ENCODE results near the gene CREB5. TPM values are rescaled to one million over a fixed set of nuclear protein-coding genes. Genes with fewer than 3 reads are reported as not detected.

The CREB5 gene
- total RNA-seq, 4 donors from 2014 or later: 16.8 to 22.4 (median 20.9) TPM

DNA sequence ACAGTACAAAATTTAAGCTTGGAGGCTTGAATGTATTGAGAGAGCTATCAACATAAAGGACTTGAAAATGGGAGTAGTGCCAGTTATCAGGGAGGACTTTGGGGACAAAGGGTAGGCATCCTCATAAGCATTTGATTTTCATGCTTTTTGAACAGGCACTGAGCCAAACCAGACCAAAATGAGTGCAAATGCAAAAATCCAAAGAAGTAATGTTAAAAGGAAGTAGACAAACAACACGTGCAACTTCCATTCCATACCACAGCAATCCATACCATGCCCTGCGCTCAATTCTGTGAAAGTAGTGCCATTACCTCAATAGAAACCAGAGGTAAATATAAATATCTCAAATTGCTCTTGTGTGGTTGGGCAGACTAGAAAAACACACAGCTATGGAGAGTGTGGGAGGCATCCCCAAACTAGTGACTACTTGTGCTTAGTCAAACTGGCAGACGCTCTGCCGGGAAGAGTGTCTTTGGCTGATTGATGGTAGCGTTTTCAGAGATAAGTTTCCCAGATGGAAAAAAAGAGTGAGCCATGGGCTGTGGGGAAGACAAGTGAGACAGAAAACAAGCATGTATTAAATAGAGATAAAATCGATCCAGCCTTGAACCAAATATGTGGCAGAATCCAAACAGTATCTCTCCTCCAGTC lies 161.5 kb downstream of the CREB5 start:
- no peak for DNase-seq (ENCODE audit: low spot score in 2 of 2)

DNA sequence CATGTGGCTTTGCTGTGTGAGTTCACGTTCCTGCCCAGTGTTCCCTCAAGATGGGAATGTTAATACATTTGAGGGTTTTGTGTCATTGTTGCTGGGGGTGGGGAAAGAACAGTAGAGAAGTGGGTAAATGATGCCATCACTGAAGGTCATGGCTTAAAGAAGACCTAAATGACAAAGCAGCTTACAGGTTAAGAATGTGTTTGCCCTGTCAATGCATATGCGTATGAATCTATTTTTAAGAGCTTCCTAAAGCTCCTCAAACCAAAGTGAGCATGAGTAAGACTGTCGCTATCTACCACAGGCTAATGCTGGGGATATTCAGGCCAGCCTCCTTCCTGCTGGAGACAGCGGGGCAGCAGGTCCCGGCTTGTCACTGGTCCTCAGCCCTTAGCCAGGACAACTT lies 162.9 kb downstream of the CREB5 start:
- no peaks in the 10 kb centered on the region for H3K9me3 ChIP-seq
- H3K36me3 ChIP-seq: no peaks in the 10 kb centered on the region
- WGBS, 2 donors: 90 to 92% methylated on average over 5 of the region's 5 CpGs
- H3K4me3 ChIP-seq: no peak overlapping the region
- no peak overlapping the region for H3K27ac ChIP-seq
- H3K4me1 ChIP-seq: peaks cover 0 to 20% (median 9%) of the 10 kb centered on the region in 4 donors
- no peak for TF ChIP-seq POLR2A (IDR thresholded peaks at IDR 0.05)
- no peak for TF ChIP-seq EP300 (IDR thresholded peaks at IDR 0.05)
- TF ChIP-seq, protein P1, sequence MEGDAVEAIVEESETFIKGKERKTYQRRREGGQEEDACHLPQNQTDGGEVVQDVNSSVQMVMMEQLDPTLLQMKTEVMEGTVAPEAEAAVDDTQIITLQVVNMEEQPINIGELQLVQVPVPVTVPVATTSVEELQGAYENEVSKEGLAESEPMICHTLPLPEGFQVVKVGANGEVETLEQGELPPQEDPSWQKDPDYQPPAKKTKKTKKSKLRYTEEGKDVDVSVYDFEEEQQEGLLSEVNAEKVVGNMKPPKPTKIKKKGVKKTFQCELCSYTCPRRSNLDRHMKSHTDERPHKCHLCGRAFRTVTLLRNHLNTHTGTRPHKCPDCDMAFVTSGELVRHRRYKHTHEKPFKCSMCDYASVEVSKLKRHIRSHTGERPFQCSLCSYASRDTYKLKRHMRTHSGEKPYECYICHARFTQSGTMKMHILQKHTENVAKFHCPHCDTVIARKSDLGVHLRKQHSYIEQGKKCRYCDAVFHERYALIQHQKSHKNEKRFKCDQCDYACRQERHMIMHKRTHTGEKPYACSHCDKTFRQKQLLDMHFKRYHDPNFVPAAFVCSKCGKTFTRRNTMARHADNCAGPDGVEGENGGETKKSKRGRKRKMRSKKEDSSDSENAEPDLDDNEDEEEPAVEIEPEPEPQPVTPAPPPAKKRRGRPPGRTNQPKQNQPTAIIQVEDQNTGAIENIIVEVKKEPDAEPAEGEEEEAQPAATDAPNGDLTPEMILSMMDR (IDR thresholded peaks at IDR 0.05): no peak
- H3K27me3 ChIP-seq: no peaks in the 10 kb centered on the region
- DNase-seq (ENCODE audit: low spot score in 2 of 2): no peak

More for the DNA sequence above, 161.5 kb downstream of the CREB5 start:
- peaks cover 0 to 20% (median 9%) of the 10 kb centered on the region in 4 donors for H3K4me1 ChIP-seq
- WGBS, 2 donors: 57 to 60% methylated on average over 6 of the region's 6 CpGs
- TF ChIP-seq, protein P1 (IDR thresholded peaks at IDR 0.05): no peak
- TF ChIP-seq POLR2A (IDR thresholded peaks at IDR 0.05) (no peak), EP300 (IDR thresholded peaks at IDR 0.05) (no peak)
- H3K4me3 ChIP-seq: no peak overlapping the region
- no peak overlapping the region for H3K27ac ChIP-seq
- H3K36me3 ChIP-seq: no peaks in the 10 kb centered on the region
- no peaks in the 10 kb centered on the region for H3K27me3 ChIP-seq
- no peaks in the 10 kb centered on the region for H3K9me3 ChIP-seq

DNA sequence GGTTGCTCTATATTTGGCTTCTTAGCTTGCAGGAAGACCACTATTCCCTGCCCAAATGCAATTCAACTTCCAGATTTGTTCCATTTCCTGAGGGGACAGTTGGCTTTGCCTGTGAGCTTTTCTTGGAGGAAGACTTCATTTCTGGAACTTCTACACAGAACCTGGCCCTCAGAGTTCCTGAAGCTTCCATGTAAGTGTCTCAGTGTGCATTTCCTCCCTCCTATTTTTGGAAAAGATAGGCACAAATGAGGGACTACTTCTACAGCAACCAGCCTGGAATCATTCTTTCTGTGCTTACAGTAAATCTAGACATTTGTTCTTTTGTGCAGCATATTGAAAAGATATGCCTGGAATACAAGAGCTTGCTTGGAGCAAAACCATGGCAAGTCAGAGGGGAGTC lies 164.3 kb downstream of the CREB5 start:
- Histone ChIP-seq H3K4me3 (no peak overlapping the region), H3K9me3 (no peaks in the 10 kb centered on the region), H3K27me3 (no peaks in the 10 kb centered on the region), H3K4me1 (peaks cover 0 to 20% (median 9%) of the 10 kb centered on the region in 4 donors), H3K36me3 (no peaks in the 10 kb centered on the region), H3K27ac (no peak overlapping the region)
- TF ChIP-seq, protein P1 (IDR thresholded peaks at IDR 0.05): no peak
- TF ChIP-seq POLR2A (IDR thresholded peaks at IDR 0.05): no peak
- TF ChIP-seq EP300 (IDR thresholded peaks at IDR 0.05): no peak
- no peak for DNase-seq (ENCODE audit: low spot score in 2 of 2)

DNA sequence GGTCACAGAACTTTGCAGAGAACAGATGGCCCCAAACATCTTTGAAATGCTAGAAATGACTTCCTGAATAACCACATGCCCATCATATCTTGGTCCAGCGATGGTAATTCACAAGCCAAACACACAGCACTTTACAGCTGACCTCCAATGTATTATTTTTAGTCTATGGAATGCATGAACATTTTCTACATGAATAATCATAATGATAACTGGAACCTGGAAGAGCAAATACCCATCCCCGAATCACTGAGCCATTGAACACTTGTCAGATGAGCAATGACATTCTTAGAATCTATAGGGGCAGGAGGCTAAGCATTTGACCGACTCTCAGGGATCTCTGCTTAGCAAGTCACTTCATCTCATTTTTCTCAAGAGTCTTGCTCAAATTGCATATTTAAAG lies 167.3 kb downstream of the CREB5 start:
- Histone ChIP-seq H3K4me1 (no peaks in the 10 kb centered on the region), H3K36me3 (no peaks in the 10 kb centered on the region)
- WGBS, 2 donors: 71 to 85% methylated on average over 3 of the region's 3 CpGs

DNA sequence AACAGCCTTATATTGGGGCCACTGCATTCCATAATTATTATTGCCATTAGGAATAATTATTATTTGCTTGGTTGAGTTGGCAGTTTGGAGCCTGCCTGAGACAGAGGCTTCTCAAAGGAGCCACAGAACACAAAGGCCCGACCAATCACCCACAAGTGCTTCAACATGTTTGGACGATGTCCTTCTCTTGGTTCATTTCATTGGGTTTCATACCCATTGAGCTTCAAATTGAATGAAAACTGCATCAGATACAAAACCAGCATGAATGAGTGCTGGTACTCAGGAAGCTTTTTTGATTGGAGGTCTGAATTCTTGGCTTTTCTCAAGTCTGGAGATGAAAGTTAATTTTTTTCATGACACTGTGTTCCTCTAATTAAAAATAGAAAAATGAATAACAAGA lies 168.3 kb downstream of the CREB5 start:
- no peak overlapping the region for H3K27ac ChIP-seq
- no peak for DNase-seq (ENCODE audit: low spot score in 2 of 2)
- TF ChIP-seq EP300 (IDR thresholded peaks at IDR 0.05): no peak
- H3K4me3 ChIP-seq: no peak overlapping the region
- no peaks in the 10 kb centered on the region for H3K36me3 ChIP-seq
- H3K27me3 ChIP-seq: no peaks in the 10 kb centered on the region
- no peaks in the 10 kb centered on the region for H3K4me1 ChIP-seq
- WGBS, 2 donors: 89 to 94% methylated on average over 2 of the region's 2 CpGs
- no peaks in the 10 kb centered on the region for H3K9me3 ChIP-seq

More for the DNA sequence above, 167.3 kb downstream of the CREB5 start:
- no peaks in the 10 kb centered on the region for H3K27me3 ChIP-seq
- no peak for DNase-seq (ENCODE audit: low spot score in 2 of 2)
- no peak overlapping the region for H3K4me3 ChIP-seq
- TF ChIP-seq POLR2A (IDR thresholded peaks at IDR 0.05): no peak
- no peak for TF ChIP-seq EP300 (IDR thresholded peaks at IDR 0.05)
- TF ChIP-seq, protein P1 (IDR thresholded peaks at IDR 0.05): no peak
- H3K9me3 ChIP-seq: no peaks in the 10 kb centered on the region
- H3K27ac ChIP-seq: no peak overlapping the region
